SK-N-SH (cell line): ENCODE data around the gene GLOD4. TPM values are rescaled to one million over a fixed set of nuclear protein-coding genes. Genes with fewer than 3 reads are reported as not detected.

Experiments
- CTCF ChIA-PET: fragments of 300-600, 350-600 bp; formaldehyde crosslinking; extraction: SDS; loops from one replicate; lab custom pipeline; 2021; lab: Yijun Ruan, JAX
- POLR2A ChIA-PET: fragments of 350-600 bp; sonication (Branson Sonifier 250); formaldehyde crosslinking; extraction: SDS; loops from one replicate; lab custom pipeline; 2020; ENCODE audit warnings: antibody characterized with exemption, inconsistent platforms; lab: Yijun Ruan, JAX
- DNase-seq: peaks from one replicate; pipeline ENCODE4 v3.0.0; 2012
- H2AFZ ChIP-seq: fragments of 200-600 bp; sonication (generic); 2 replicates; pipeline ENCODE4 v1.8.1; 2016; ENCODE audit warnings: antibody characterized with exemption, mild to moderate bottlenecking, low read depth
- H3F3A ChIP-seq: fragments of 200-600 bp; sonication (generic); replicated peaks from 2 replicates; pipeline ENCODE3; 2016; ENCODE audit warnings: antibody characterized with exemption, mild to moderate bottlenecking; ENCODE audit not compliant: insufficient read depth
- H3K27ac ChIP-seq, 2 experiments: fragments of 200-500 bp in 1 of 2; fragments of 200-600 bp in 1 of 2; sonication (Bioruptor generic) in 1 of 2; sonication (generic), shearing (Covaris generic) in 1 of 2; 2 replicates each; pipeline versions ENCODE4 v1.5.1 to v1.6.1; 2014 to 2016; ENCODE audit warnings: low read depth in 2 of 2, inconsistent platforms in 1 of 2, low read length in 1 of 2, mild to moderate bottlenecking in 1 of 2, mixed read lengths in 1 of 2
- H3K27me3 ChIP-seq: fragments of 200-600 bp; sonication (generic), shearing (Covaris generic); 2 replicates; pipeline ENCODE4 v1.6.1; 2016; ENCODE audit warnings: mixed run types; ENCODE audit not compliant: insufficient read depth
- H3K36me3 ChIP-seq, 2 experiments: fragments of 200-500 bp in 1 of 2; fragments of 200-600 bp in 1 of 2; sonication (Bioruptor generic) in 1 of 2; sonication (generic) in 1 of 2; replicated peaks in 1 of 2; 2 replicates each; pipeline versions ENCODE3 to v1.5.1; 2014 to 2016; ENCODE audit warnings: low read length in 1 of 2, mild to moderate bottlenecking in 1 of 2; ENCODE audit not compliant: insufficient read depth in 2 of 2, control insufficient read depth in 1 of 2
- H3K4me1 ChIP-seq, 2 experiments: fragments of 200-500 bp in 1 of 2; fragments of 200-600 bp in 1 of 2; sonication (Bioruptor generic) in 1 of 2; sonication (generic), shearing (Covaris generic) in 1 of 2; 2 replicates each; pipeline versions ENCODE4 v1.5.1 to v1.6.1; 2014 to 2016; ENCODE audit warnings: low read depth in 1 of 2, low read length in 1 of 2, mixed run types in 1 of 2; ENCODE audit not compliant: insufficient read depth in 2 of 2, control insufficient read depth in 1 of 2
- H3K4me2 ChIP-seq: fragments of 200-600 bp; sonication (generic), shearing (Covaris generic); 2 replicates; pipeline ENCODE4 v1.6.1; 2017; ENCODE audit warnings: mixed run types
- H3K4me3 ChIP-seq, 2 experiments: fragments of 200-500 bp in 1 of 2; fragments of 200-600 bp in 1 of 2; sonication (Bioruptor generic) in 1 of 2; sonication (generic), shearing (Covaris generic) in 1 of 2; 2 replicates each; pipeline versions ENCODE4 v1.5.1 to v1.8.1; 2014 to 2016; ENCODE audit warnings: low read depth in 2 of 2, inconsistent platforms in 1 of 2, low read length in 1 of 2, mild to moderate bottlenecking in 1 of 2, mixed read lengths in 1 of 2, moderate library complexity in 1 of 2
- H3K79me2 ChIP-seq: fragments of 200-600 bp; sonication (generic); 2 replicates; pipeline ENCODE4 v1.8.1; 2017; ENCODE audit warnings: mild to moderate bottlenecking; ENCODE audit not compliant: insufficient read depth
- H3K9ac ChIP-seq: fragments of 200-600 bp; sonication (generic); 2 replicates; pipeline ENCODE4 v1.6.1; 2017; ENCODE audit warnings: mixed run types
- H3K9me2 ChIP-seq: fragments of 200-600 bp; sonication (generic); 2 replicates; pipeline ENCODE4 v1.6.1; 2017; ENCODE audit warnings: mixed run types
- H3K9me3 ChIP-seq: fragments of 200-600 bp; sonication (generic); 2 replicates; pipeline ENCODE4 v1.6.1; 2017; ENCODE audit warnings: mixed run types, mild to moderate bottlenecking, moderate library complexity
- H4K20me1 ChIP-seq: fragments of 200-600 bp; sonication (generic); 2 replicates; pipeline ENCODE4 v1.6.1; 2017; ENCODE audit warnings: mild to moderate bottlenecking, mixed run types; ENCODE audit not compliant: insufficient read depth
- CTCF ChIP-seq: fragments of 200-600 bp; sonication (generic); IDR thresholded peaks from 2 replicates; pipeline ENCODE4 v1.6.1; 2017; ENCODE audit warnings: antibody characterized with exemption, mild to moderate bottlenecking, moderate library complexity
- EP300 ChIP-seq, 2 experiments: IDR thresholded peaks; 2 replicates each; pipeline versions ENCODE4 v1.4.0 to v1.6.1; 2012; ENCODE audit warnings: borderline replicate concordance in 1 of 2, low read depth in 1 of 2, low read length in 1 of 2
- FOXJ3 ChIP-seq: sonication (generic); formaldehyde crosslinking; IDR thresholded peaks from 2 replicates; pipeline ENCODE4 v1.5.1; 2020; ENCODE audit warnings: mild to moderate bottlenecking, missing genetic modification reagents
- GATA2 ChIP-seq: sonication (generic); formaldehyde crosslinking; IDR thresholded peaks from 2 replicates; pipeline ENCODE4 v1.5.0; 2020; ENCODE audit warnings: mild to moderate bottlenecking, missing genetic modification reagents
- JUND ChIP-seq: IDR thresholded peaks from 2 replicates; pipeline ENCODE4 v1.4.0; 2012
- MEF2A ChIP-seq: IDR thresholded peaks from 2 replicates; pipeline ENCODE4 v1.4.0; 2012; ENCODE audit warnings: low read depth, borderline replicate concordance
- MXI1 ChIP-seq: IDR thresholded peaks from 2 replicates; pipeline ENCODE4 v1.6.1; 2012; ENCODE audit warnings: mild to moderate bottlenecking, low read depth, low read length, improper control_type of control experiment
- NRF1 ChIP-seq: IDR thresholded peaks from 2 replicates; pipeline ENCODE4 v1.6.1; 2012; ENCODE audit warnings: low read depth, mild to moderate bottlenecking, low read length
- PBX3 ChIP-seq: IDR thresholded peaks from 2 replicates; pipeline ENCODE4; 2012
- RAD21 ChIP-seq: IDR thresholded peaks from 2 replicates; pipeline ENCODE4 v1.6.1; 2012; ENCODE audit warnings: mild to moderate bottlenecking, low read length
- RCOR1 ChIP-seq: fragments of 150-350 bp; IDR thresholded peaks from 2 replicates; pipeline ENCODE4 v1.6.1; 2017; ENCODE audit warnings: antibody characterized with exemption, low read length
- RFX5 ChIP-seq: IDR thresholded peaks from 2 replicates; pipeline ENCODE4 v1.6.1; 2012; ENCODE audit warnings: mild to moderate bottlenecking, improper control_type of control experiment, low read length
- RXRA ChIP-seq: IDR thresholded peaks from 2 replicates; pipeline ENCODE4 v1.4.0; 2012; ENCODE audit warnings: low read depth, mild to moderate bottlenecking, borderline replicate concordance
- SIN3A ChIP-seq: IDR thresholded peaks from 2 replicates; pipeline ENCODE4 v1.6.1; 2012; ENCODE audit warnings: low read depth, mild to moderate bottlenecking, low read length, moderate library complexity, borderline replicate concordance
- TCF12 ChIP-seq: IDR thresholded peaks from 2 replicates; pipeline ENCODE4 v1.4.0; 2012
- TEAD4 ChIP-seq: IDR thresholded peaks from 2 replicates; pipeline ENCODE4 v1.4.0; 2012; ENCODE audit warnings: mild to moderate bottlenecking, borderline replicate concordance; ENCODE audit not compliant: insufficient read depth
- USF2 ChIP-seq: fragments of 150-350 bp; IDR thresholded peaks from 2 replicates; pipeline ENCODE4 v1.6.1; 2017; ENCODE audit warnings: antibody characterized with exemption, low read length, low read depth, borderline replicate concordance
- YY1 ChIP-seq: IDR thresholded peaks from 2 replicates; pipeline ENCODE4 v1.4.0; 2012; ENCODE audit warnings: low read depth, mild to moderate bottlenecking
- ZBTB33 ChIP-seq: IDR thresholded peaks from 2 replicates; pipeline ENCODE4 v1.4.0; 2012; ENCODE audit warnings: low read depth, borderline replicate concordance
- WGBS: methylation state at CpG from one replicate; pipeline ENCODE4 v1.1.6; 2017; ENCODE audit warnings: low lambda C conversion rate; 5-methylcytosine and 5-hydroxymethylcytosine counted together
- polyA plus RNA-seq, 3 experiments: library from polyadenylated mRNA; depleted of rRNA; stranded (reverse); fragments of >200 nt; gene quantifications; 2 replicates each; pipeline ENCODE4 v1.2.3, GENCODE V29; 2012

Gene GLOD4
- polyA plus RNA-seq, 1 of the 3 experiments (the other 2 are of a cell fraction), result 34.3 TPM

- ChIA-PET POLR2A (no interaction called here), CTCF (interaction anchor here (0.8 to 1.5 kb wide), 2 partner anchors 275 to 309 kb away, joined by 3 to 7 read pairs; partner anchors contain the start of gene TIMM22)
- TF ChIP-seq NRF1, result no peak
- no peak for TF ChIP-seq RXRA
- TF ChIP-seq FOXJ3 (CRISPR knock-in tag), result no peak
- TF ChIP-seq RFX5, result no peak
- no peak for TF ChIP-seq TEAD4
- TF ChIP-seq YY1, result no peak
- no peak for TF ChIP-seq USF2
- no peak for TF ChIP-seq TCF12
- TF ChIP-seq RAD21, result no peak
- no peak for TF ChIP-seq SIN3A
- no peak for TF ChIP-seq EP300 (IDR thresholded peaks at IDR 0.05; ENCODE audit: borderline replicate concordance in 1 of 2, low read depth in 1 of 2, low read length in 1 of 2)
- TF ChIP-seq RCOR1, result no peak
- no peak for TF ChIP-seq PBX3
- TF ChIP-seq MEF2A, result no peak
- no peak for TF ChIP-seq CTCF
- no peak for TF ChIP-seq JUND
- no peak for TF ChIP-seq GATA2 (CRISPR knock-in tag)
- TF ChIP-seq MXI1, result no peak
- TF ChIP-seq ZBTB33, result no peak
- DNase-seq, result no peak
- Histone ChIP-seq H3K27me3 (no peaks in the 10 kb centered on the region), H3K36me3 (no peaks in the 10 kb centered on the region), H3K4me2 (no peak overlapping the region), H3K79me2 (no peaks in the 10 kb centered on the region), H3K9me3 (no peaks in the 10 kb centered on the region), H3K27ac (no peak overlapping the region), H3K4me3 (no peak overlapping the region), H3K9ac (no peak overlapping the region), H3K4me1 (no peaks in the 10 kb centered on the region; a peak in 1 of 4 replicates), H2AFZ (no peak overlapping the region), H3F3A (peaks cover 14% of the 10 kb centered on the region), H4K20me1 (no peaks in the 10 kb centered on the region), H3K9me2 (no peaks in the 10 kb centered on the region)
- WGBS, result 85% methylated on average over 13 of the region's 13 CpGs
Measured at GRCh38 chr17:720706-721539, 61.2 kb downstream of the GLOD4 start.
